AG04450 (cell line): Measurements from ENCODE around the gene MYO15A. TPM values are rescaled to one million over a fixed set of nuclear protein-coding genes. Genes with fewer than 3 reads are reported as not detected.

Experiments
- CTCF ChIA-PET: fragments of 300-600, 350-600 bp; formaldehyde crosslinking; extraction: SDS; loops from one replicate; lab custom pipeline; 2022; ENCODE audit warnings: antibody characterized with exemption, inconsistent platforms; lab: Charles Lee
- POLR2A ChIA-PET: fragments of 350-600 bp; formaldehyde crosslinking; extraction: SDS; loops from one replicate; lab custom pipeline; 2021; ENCODE audit warnings: antibody characterized with exemption, inconsistent platforms; lab: Yijun Ruan, JAX
- DNase-seq: peaks from one replicate; pipeline ENCODE4 v3.0.0-alpha.2; 2011; ENCODE audit warnings: low read depth, low spot score
- H3K27ac ChIP-seq: one replicate; pipeline ENCODE4 v1.5.1; 2012; ENCODE audit warnings: low read depth, low read length, control low read depth
- H3K27me3 ChIP-seq: one replicate; pipeline ENCODE4 v1.6.0; 2012; ENCODE audit warnings: low read length; ENCODE audit not compliant: control insufficient read depth, insufficient read depth
- H3K4me3 ChIP-seq: 2 replicates; pipeline ENCODE4 v1.5.1; 2011; ENCODE audit warnings: mild to moderate bottlenecking, low read depth, low read length, control low read depth
- H3K9me3 ChIP-seq: 2 replicates; pipeline ENCODE4 v1.5.1; 2012; ENCODE audit warnings: low read length; ENCODE audit not compliant: control insufficient read depth, insufficient read depth
- CTCF ChIP-seq: IDR thresholded peaks from 2 replicates; pipeline ENCODE4 v1.5.1; 2011; ENCODE audit warnings: low read depth, low read length, control low read depth, inconsistent platforms
- polyA plus RNA-seq: library from polyadenylated mRNA; depleted of rRNA; stranded (reverse); fragments of >200 nt; gene quantifications from 2 replicates; pipeline ENCODE4 v1.2.3, GENCODE V29; 2011

MYO15A gene
- polyA plus RNA-seq, 1 experiment: 0.19 TPM

DNA sequence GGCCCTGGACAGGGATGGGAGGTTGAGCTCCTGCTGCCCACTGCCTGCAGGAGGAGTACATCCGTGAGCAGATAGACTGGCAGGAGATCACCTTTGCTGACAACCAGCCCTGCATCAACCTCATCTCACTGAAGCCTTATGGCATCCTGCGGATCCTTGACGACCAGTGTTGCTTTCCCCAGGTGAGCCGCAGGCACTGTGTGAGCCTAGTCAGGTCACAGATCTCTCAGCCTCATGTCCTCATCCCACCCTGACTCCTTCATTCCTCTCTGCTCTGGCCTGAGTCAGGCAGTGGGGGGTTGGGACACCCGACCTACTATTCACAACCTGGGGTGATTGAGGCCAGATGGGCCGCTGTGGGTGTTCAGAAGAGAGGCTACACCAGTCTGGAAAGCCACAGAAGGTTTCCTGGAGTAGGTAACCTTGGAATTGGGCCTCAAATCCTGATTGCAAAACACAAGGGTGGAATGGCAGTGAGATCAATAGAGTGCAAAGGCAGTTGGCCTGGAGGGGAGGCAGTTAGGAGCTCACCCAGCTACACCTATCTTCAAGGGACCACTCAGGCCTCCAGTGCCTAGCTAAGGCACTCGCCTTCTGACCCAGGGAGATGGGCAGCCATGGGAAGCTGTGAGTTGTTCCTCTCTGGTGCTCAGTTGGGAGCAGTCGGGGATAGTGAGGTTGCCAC lies 29.7 kb downstream of the MYO15A start:
- no peak for TF ChIP-seq CTCF
- Histone ChIP-seq H3K4me3 (no peak overlapping the region), H3K27ac (no peak overlapping the region), H3K9me3 (no peaks in the 10 kb centered on the region), H3K27me3 (peaks cover 3% of the 10 kb centered on the region)
- DNase-seq: no peak
- POLR2A ChIA-PET: interaction anchor here (1.5 kb wide), 1 partner anchor 9 kb away, joined by 4 read pairs; no protein-coding TSS in a partner anchor
- CTCF ChIA-PET: interaction anchor here (0.6 to 1.3 kb wide), 3 partner anchors 15 to 69 kb away, joined by 3 to 4 read pairs (median 3); no protein-coding TSS in a partner anchor

GRCh38 chr17:18139092-18139491 lies 30.5 kb downstream of the MYO15A start:
- no peak for TF ChIP-seq CTCF
- ChIA-PET CTCF (interaction anchor here (1.1 kb wide), 1 partner anchor 14 kb away, joined by 3 read pairs; no protein-coding TSS in a partner anchor), POLR2A (interaction anchor here (1.5 kb wide), 1 partner anchor 10 kb away, joined by 4 read pairs; no protein-coding TSS in a partner anchor)
- no peak for DNase-seq
- H3K27ac ChIP-seq: no peak overlapping the region
- peaks cover 5% of the 10 kb centered on the region for H3K27me3 ChIP-seq
- no peak overlapping the region for H3K4me3 ChIP-seq
- no peaks in the 10 kb centered on the region for H3K9me3 ChIP-seq

DNA sequence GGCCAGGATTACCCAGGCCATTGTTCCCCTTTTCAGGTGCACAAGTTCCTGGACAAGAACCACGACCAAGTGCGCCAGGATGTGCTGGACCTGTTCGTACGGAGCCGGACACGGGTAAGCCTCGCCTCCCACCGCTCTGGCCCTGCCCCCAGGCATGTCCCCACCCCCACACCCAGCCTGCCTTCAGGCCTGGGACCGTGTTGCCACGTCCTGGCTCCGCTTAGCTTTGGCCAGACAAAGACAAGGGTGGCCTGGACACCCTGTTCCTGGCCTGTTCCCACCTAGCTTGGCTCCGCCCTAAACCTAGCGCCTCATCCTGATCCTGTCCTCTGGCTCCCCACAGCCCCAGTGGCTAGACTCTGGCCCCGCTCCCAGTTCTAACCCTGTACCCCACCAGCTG lies 30.9 kb downstream of the MYO15A start:
- no peak overlapping the region for H3K4me3 ChIP-seq
- ChIA-PET CTCF (interaction anchor here (1.1 kb wide), 1 partner anchor 14 kb away, joined by 3 read pairs; no protein-coding TSS in a partner anchor), POLR2A (interaction anchor here (1.5 kb wide), 1 partner anchor 11 kb away, joined by 4 read pairs; no protein-coding TSS in a partner anchor)
- H3K27ac ChIP-seq: no peak overlapping the region
- no peak for DNase-seq
- H3K9me3 ChIP-seq: no peaks in the 10 kb centered on the region
- TF ChIP-seq CTCF: no peak
- peaks cover 5% of the 10 kb centered on the region for H3K27me3 ChIP-seq

GRCh38 chr17:18139949-18140348 lies 31.4 kb downstream of the MYO15A start:
- Histone ChIP-seq H3K4me3 (no peak overlapping the region), H3K27me3 (peaks cover 5% of the 10 kb centered on the region), H3K27ac (no peak overlapping the region), H3K9me3 (no peaks in the 10 kb centered on the region)
- ChIA-PET POLR2A (no interaction called here), CTCF (interaction anchor here (0.6 kb wide), 1 partner anchor 38 kb away, joined by 4 read pairs; no protein-coding TSS in a partner anchor)
- DNase-seq: no peak
- peak; percentile 44 for TF ChIP-seq CTCF

GRCh38 chr17:18140648-18141047 lies 32.1 kb downstream of the MYO15A start:
- no peak overlapping the region for H3K27ac ChIP-seq
- no peak overlapping the region for H3K4me3 ChIP-seq
- no peak for DNase-seq
- H3K27me3 ChIP-seq: peaks cover 5% of the 10 kb centered on the region
- no peaks in the 10 kb centered on the region for H3K9me3 ChIP-seq
- ChIA-PET CTCF (interaction anchor here (1.0 kb wide), 3 partner anchors 12 to 47 kb away, joined by 3 to 11 read pairs (median 4); no protein-coding TSS in a partner anchor), POLR2A (no interaction called here)
- TF ChIP-seq CTCF: no peak
